Colonic mucosa (tissue), 4 donors: ENCODE data around the gene MYO1H. TPM values are rescaled to one million over a fixed set of nuclear protein-coding genes. Genes with fewer than 3 reads are reported as not detected.

Experiments
- DNase-seq: peaks from one replicate; pipeline ENCODE4 v3.0.0-alpha.2; 2020
- H3K27ac ChIP-seq: fragments of 200-600 bp; one replicate; pipeline ENCODE4 v1.8.0; 2021
- H3K27me3 ChIP-seq: fragments of 200-600 bp; one replicate; pipeline ENCODE4 v1.8.0; 2021
- H3K36me3 ChIP-seq: fragments of 200-600 bp; one replicate; pipeline ENCODE4 v1.8.0; 2021
- H3K4me1 ChIP-seq: fragments of 200-600 bp; one replicate; pipeline ENCODE4 v1.8.0; 2021; ENCODE audit warnings: mild to moderate bottlenecking
- H3K4me3 ChIP-seq: fragments of 200-600 bp; one replicate; pipeline ENCODE4 v1.8.0; 2021
- H3K9ac ChIP-seq, 2 donors: one replicate each; pipeline ENCODE4 v1.7.0; 2013; ENCODE audit warnings: control low read depth in 2 of 2, low read depth in 2 of 2, low read length in 2 of 2
- H3K9me3 ChIP-seq: fragments of 200-600 bp; one replicate; pipeline ENCODE4 v1.8.0; 2021
- CTCF ChIP-seq: fragments of 200-600 bp; IDR thresholded peaks from one replicate; pipeline ENCODE4 v1.8.0; 2022; ENCODE audit warnings: antibody characterized with exemption, mild to moderate bottlenecking
- intact Hi-C: fragments of 100-400 bp; cut with DNase I; formaldehyde crosslinking; loops from one replicate; pipeline ENCODE4 v1.14.1; 2022
- total RNA-seq, 2 donors: library from RNA; stranded (reverse); fragmentation: NEBNext Ultra II Directional in 1 of 2; extraction: Animal tissue kit (Norgen Biotek cat#: 25700) in 1 of 2; gene quantifications; one replicate each; pipeline ENCODE4 v1.2.1, GENCODE V29; 2021
- donor health status: healthy.
- donor health status: DM: no; HTN: no; CAD: no.
- donor health status: DM: no; HTN: no; CAD: no.

MYO1H gene
- total RNA-seq, 2 donors from 2014 or later = 0.21 TPM; not detected in 1

- intact Hi-C loops = no loop called here
- no peak overlapping the region for H3K27ac ChIP-seq
- H3K4me3 ChIP-seq = no peak overlapping the region
- peaks cover 6% of the 10 kb centered on the region for H3K36me3 ChIP-seq
- TF ChIP-seq CTCF = no peak
- no peak overlapping the region for H3K9ac ChIP-seq
- no peaks in the 10 kb centered on the region for H3K9me3 ChIP-seq
- peaks cover 5% of the 10 kb centered on the region for H3K4me1 ChIP-seq
- no peaks in the 10 kb centered on the region for H3K27me3 ChIP-seq
- DNase-seq = no peak
Measured at GRCh38 chr12:109480356-109480755, 132.7 kb downstream of the MYO1H start.

- Histone ChIP-seq H3K9ac (no peak overlapping the region), H3K4me3 (no peak overlapping the region), H3K36me3 (peaks cover 14% of the 10 kb centered on the region), H3K4me1 (peaks cover 5% of the 10 kb centered on the region), H3K27me3 (no peaks in the 10 kb centered on the region), H3K9me3 (no peaks in the 10 kb centered on the region), H3K27ac (no peak overlapping the region)
- intact Hi-C loops = no loop called here
- no peak for TF ChIP-seq CTCF
- DNase-seq = no peak
Measured at GRCh38 chr12:109481863-109482262, 134.2 kb downstream of the MYO1H start.

- TF ChIP-seq CTCF = no peak
- peaks cover 5% of the 10 kb centered on the region for H3K4me1 ChIP-seq
- intact Hi-C loops = no loop called here
- no peak overlapping the region for H3K27ac ChIP-seq
- no peak for DNase-seq
- H3K9ac ChIP-seq = no peak overlapping the region
- H3K36me3 ChIP-seq = peaks cover 17% of the 10 kb centered on the region
- H3K27me3 ChIP-seq = no peaks in the 10 kb centered on the region
- no peaks in the 10 kb centered on the region for H3K9me3 ChIP-seq
- no peak overlapping the region for H3K4me3 ChIP-seq
Measured at GRCh38 chr12:109482491-109482890, 134.8 kb downstream of the MYO1H start.

GRCh38 chr12:109482894-109483293 lies 135.2 kb downstream of the MYO1H start:
- Histone ChIP-seq H3K4me3 (no peak overlapping the region), H3K9ac (no peak overlapping the region), H3K4me1 (peaks cover 5% of the 10 kb centered on the region), H3K9me3 (no peaks in the 10 kb centered on the region), H3K27ac (no peak overlapping the region), H3K27me3 (no peaks in the 10 kb centered on the region), H3K36me3 (peaks cover 17% of the 10 kb centered on the region)
- no peak for TF ChIP-seq CTCF
- no peak for DNase-seq
- intact Hi-C loops = no loop called here

GRCh38 chr12:109483346-109483745 lies 135.6 kb downstream of the MYO1H start:
- Histone ChIP-seq H3K27me3 (no peaks in the 10 kb centered on the region), H3K4me1 (peaks cover 2% of the 10 kb centered on the region), H3K9me3 (no peaks in the 10 kb centered on the region), H3K9ac (no peak overlapping the region), H3K4me3 (no peak overlapping the region), H3K36me3 (peaks cover 22% of the 10 kb centered on the region), H3K27ac (no peak overlapping the region)
- TF ChIP-seq CTCF = no peak
- DNase-seq = no peak
- intact Hi-C loops = no loop called here

GRCh38 chr12:109485201-109485600 lies 137.5 kb downstream of the MYO1H start:
- Histone ChIP-seq H3K4me1 (no peaks in the 10 kb centered on the region), H3K9ac (no peak overlapping the region), H3K9me3 (no peaks in the 10 kb centered on the region), H3K36me3 (peaks cover 35% of the 10 kb centered on the region), H3K4me3 (no peak overlapping the region), H3K27me3 (no peaks in the 10 kb centered on the region), H3K27ac (no peak overlapping the region)
- intact Hi-C loops = no loop called here
- DNase-seq = no peak
- no peak for TF ChIP-seq CTCF
